Heart left ventricle (tissue), 16 donors: ENCODE data around the gene ACOT4. TPM values are rescaled to one million over a fixed set of nuclear protein-coding genes. Genes with fewer than 3 reads are reported as not detected.
"Not testable (repeated sequence)": the region's sequence is repeated elsewhere in the genome, so short reads cannot be mapped to it uniquely, and the experiment has no call there.

Experiments
- ATAC-seq, 4 donors: fragments of 200-7000 bp; cut with Tn5 transposase; one replicate each; pipeline ENCODE4 v1.9.1; 2020 to 2022; ENCODE audit warnings: moderate library complexity in 4 of 4, mild to moderate bottlenecking in 3 of 4, moderate number of reproducible peaks in 1 of 4
- DNase-seq, 5 donors: peaks; one replicate each; pipeline ENCODE4 v3.0.0-alpha.2; 2020
- H3K27ac ChIP-seq, 12 donors: fragments of 200-600 bp; sonication (generic) in 4 of 12; one replicate each; pipeline versions ENCODE4 v1.5.0 to v1.8.0; 2016 to 2022; ENCODE audit warnings: mild to moderate bottlenecking in 2 of 12
- H3K27me3 ChIP-seq, 9 donors: fragments of 200-600 bp; sonication (generic) in 2 of 9; one replicate each; pipeline versions ENCODE4 v1.5.1 to v1.8.0; 2016 to 2022; ENCODE audit warnings: mild to moderate bottlenecking in 3 of 9
- H3K36me3 ChIP-seq, 9 donors: fragments of 200-600 bp; sonication (generic) in 2 of 9; one replicate each; pipeline versions ENCODE4 v1.5.0 to v1.8.0; 2018 to 2022; ENCODE audit warnings: mild to moderate bottlenecking in 2 of 9
- H3K4me1 ChIP-seq, 12 donors: fragments of 200-600 bp; sonication (generic) in 4 of 12; one replicate each; pipeline versions ENCODE4 v1.5.0 to v1.8.0; 2016 to 2022; ENCODE audit warnings: mild to moderate bottlenecking in 3 of 12
- H3K4me3 ChIP-seq, 12 donors: fragments of 200-600 bp; sonication (generic) in 4 of 12; one replicate each; pipeline versions ENCODE4 v1.5.0 to v1.8.0; 2017 to 2022; ENCODE audit warnings: mild to moderate bottlenecking in 9 of 12, moderate library complexity in 4 of 12
- H3K9me3 ChIP-seq, 12 donors: fragments of 200-600 bp; sonication (generic) in 4 of 12; one replicate each; pipeline versions ENCODE4 v1.5.0 to v1.8.0; 2016 to 2022; ENCODE audit warnings: mild to moderate bottlenecking in 1 of 12
- CTCF ChIP-seq, 12 donors: fragments of 200-600 bp; sonication (generic) in 4 of 12; IDR thresholded peaks; one replicate each; pipeline versions ENCODE4 v1.5.0 to v1.8.0; 2018 to 2022; ENCODE audit warnings: antibody characterized with exemption in 12 of 12, mild to moderate bottlenecking in 5 of 12
- POLR2A ChIP-seq, 2 donors: fragments of 450-650 bp; IDR thresholded peaks; one replicate each; pipeline ENCODE4 v1.6.1; 2017; ENCODE audit warnings: antibody characterized with exemption in 2 of 2, mild to moderate bottlenecking in 2 of 2, moderate library complexity in 2 of 2
- WGBS, 4 donors: extraction: QIAGEN DNeasy Blood & Tissue Kit in 2 of 4; methylation state at CpG; one replicate each; pipeline versions ENCODE4 v1.1.5 to v1.1.7; 2013 to 2018; 5-methylcytosine and 5-hydroxymethylcytosine counted together
- intact Hi-C, 10 donors: fragments of 100-400 bp; cut with DNase I; formaldehyde crosslinking; loops; one replicate each; pipeline versions ENCODE4 v1.11.1 to v1.14.2; 2022
- polyA plus RNA-seq, 2 donors: library from polyadenylated mRNA; stranded (reverse); fragments of 200-250 nt; gene quantifications; one replicate each; pipeline ENCODE4 v1.2.3, GENCODE V29; 2013
- total RNA-seq, 9 donors: library from RNA; depleted of rRNA in 2 of 9; stranded (reverse); fragments of >200 nt in 2 of 9; fragmentation: NEBNext Ultra II Directional in 3 of 9; extraction: Animal tissue kit (Norgen Biotek cat#: 25700) in 3 of 9; gene quantifications; one replicate each; pipeline versions ENCODE4 v1.1.0 to v1.2.4, GENCODE V29; 2016 to 2023
- donor health status: ischemic (EF 13 %, LVEDD 7.1; RV severe dilation, severe dysfunction).
- donor health status: healthy with polysubstance abuse.
- donor health status: DM: no; HTN: yes; CAD: no.
- donor health status: DM: no; HTN: no; CAD: no.
- donor health status: ischemic (EF 25% LVEDD 6.9; RV normal size, moderate dysfunction).
- donor health status: ischemic (EF 25% LVEDD 5.7; RV mildly dilated, moderate dysfunction).
- donor health status: healthy.
- donor health status: DM: yes; HTN: yes; CAD: no.
- donor health status: ischemic (EF 35%, LVEDD 5.7; RV mildly dilated, moderate dysfunction).
- donor health status: nonischemic (EF 11% LVEDD 7.7; RV severe dilation, severe dysfunction).
- donor health status: DM: yes; HTN: yes; CAD: no.
- donor health status: PGD.
- donor health status: ischemic (EF 29% LVEDD 5.4; RV normal size, mild dysfunction).
- donor health status: nonischemic (EF 23%, LVEDD 6.1; RV moderate dilation, normal function).

Gene ACOT4
- total and polyA plus RNA-seq, 11 donors, result 0.27 to 2.4 (median 0.79) TPM

- H3K9me3 ChIP-seq, H3K27me3 ChIP-seq: not testable (repeated sequence)
- Histone ChIP-seq H3K36me3 (peaks cover 0 to 23% (median 18%) of the 10 kb centered on the region in 9 donors), H3K4me3 (peak overlapping the region in 6 of 12 donors; percentile 73 to 87 (median 81)), H3K27ac (peak overlapping the region in 1 of 12 donors; percentile 91), H3K4me1 (peaks cover 0 to 43% (median 25%) of the 10 kb centered on the region in 12 donors)
- 22 to 48% (median 33%) methylated on average over 7 to 8 of the region's 8 CpGs for WGBS, 4 donors
- intact Hi-C loops, result loop anchor here in 3 of 10 donors (5.0 to 10.0 kb wide), 3 partner anchors 34 to 64 kb away; partner anchors contain the start of gene ACOT1 (in 2 of the 3)
- ATAC-seq (peak; percentile 71 to 82 (median 74)), DNase-seq (peak in 4 of 5 donors; percentile 42 to 79 (median 64))
- peak; percentile 51 to 74 (median 63) for TF ChIP-seq CTCF (IDR thresholded peaks at IDR 0.05)
These were observed 20.8 kb upstream of the ACOT4 start for GRCh38 chr14:73570913-73571312.

- not testable (repeated sequence) for ATAC-seq, H3K9me3 ChIP-seq, DNase-seq, H3K27ac ChIP-seq, H3K27me3 ChIP-seq, H3K4me3 ChIP-seq
- Histone ChIP-seq H3K4me1 (peaks cover 0 to 24% (median 15%) of the 10 kb centered on the region in 12 donors), H3K36me3 (peaks cover 0 to 38% (median 20%) of the 10 kb centered on the region in 9 donors)
- WGBS, 4 donors, result 72 to 87% (median 78%) methylated on average over 5 of the region's 5 CpGs
- intact Hi-C loops, result loop anchor here in 3 of 10 donors (5.0 to 10.0 kb wide), 3 partner anchors 36 to 66 kb away; partner anchors contain the start of gene ACOT1 (in 2 of the 3)
These were observed 18.6 kb upstream of the ACOT4 start for GRCh38 chr14:73573034-73573433.

GRCh38 chr14:73573740-73574139 is 17.9 kb upstream of the ACOT4 start:
- H3K27ac ChIP-seq, ATAC-seq, H3K4me3 ChIP-seq, H3K9me3 ChIP-seq, H3K27me3 ChIP-seq, DNase-seq: not testable (repeated sequence)
- peaks cover 0 to 45% (median 24%) of the 10 kb centered on the region in 9 donors for H3K36me3 ChIP-seq
- intact Hi-C loops, result loop anchor here in 3 of 10 donors (5.0 to 10.0 kb wide), 3 partner anchors 36 to 66 kb away; partner anchors contain the start of gene ACOT1 (in 2 of the 3)
- peaks cover 0 to 17% (median 8%) of the 10 kb centered on the region in 12 donors for H3K4me1 ChIP-seq
- 96 to 98% (median 98%) methylated on average over 4 of the region's 4 CpGs for WGBS, 4 donors

- Histone ChIP-seq H3K36me3 (peaks cover 0 to 46% (median 25%) of the 10 kb centered on the region in 9 donors), H3K4me1 (peaks cover 0 to 15% (median 7%) of the 10 kb centered on the region in 12 donors)
- not testable (repeated sequence) for H3K27ac ChIP-seq, H3K9me3 ChIP-seq, H3K27me3 ChIP-seq, DNase-seq, H3K4me3 ChIP-seq, ATAC-seq
- intact Hi-C loops, result loop anchor here in 3 of 10 donors (5.0 to 10.0 kb wide), 3 partner anchors 37 to 67 kb away; partner anchors contain the start of gene ACOT1 (in 2 of the 3)
- WGBS, 4 donors, result 90 to 97% (median 95%) methylated on average over 7 of the region's 7 CpGs
These were observed 17.4 kb upstream of the ACOT4 start for GRCh38 chr14:73574251-73574650.

GRCh38 chr14:73576391-73576790 is 15.3 kb upstream of the ACOT4 start:
- peaks cover 0 to 6% (median 0%) of the 10 kb centered on the region in 12 donors for H3K4me1 ChIP-seq
- ATAC-seq (no peak), DNase-seq (no peak)
- no peaks in the 10 kb centered on the region for H3K9me3 ChIP-seq
- no peak overlapping the region for H3K27ac ChIP-seq
- H3K27me3 ChIP-seq, result no peaks in the 10 kb centered on the region
- TF ChIP-seq POLR2A (IDR thresholded peaks at IDR 0.05) (no peak), CTCF (IDR thresholded peaks at IDR 0.05) (no peak)
- intact Hi-C loops, result loop anchor here in 1 of 10 donors (10.0 kb wide), 1 partner anchor 48 kb away; no protein-coding TSS in a partner anchor
- no peak overlapping the region for H3K4me3 ChIP-seq
- peaks cover 0 to 56% (median 25%) of the 10 kb centered on the region in 9 donors for H3K36me3 ChIP-seq
- WGBS, 4 donors, result 89 to 95% (median 93%) methylated on average over 3 of the region's 3 CpGs

GRCh38 chr14:73577214-73577613 is 14.5 kb upstream of the ACOT4 start:
- not testable (repeated sequence) for DNase-seq, H3K4me3 ChIP-seq, H3K27ac ChIP-seq, H3K4me1 ChIP-seq, H3K9me3 ChIP-seq, H3K27me3 ChIP-seq
- WGBS, 4 donors, result 86 to 98% (median 95%) methylated on average over 1 to 2 of the region's 2 CpGs
- ATAC-seq, result peak; percentile 76 to 95 (median 87)
- peaks cover 0 to 56% (median 25%) of the 10 kb centered on the region in 9 donors for H3K36me3 ChIP-seq
- intact Hi-C loops, result loop anchor here in 1 of 10 donors (10.0 kb wide), 1 partner anchor 48 kb away; no protein-coding TSS in a partner anchor

GRCh38 chr14:73582102-73582979 is 9.3 kb upstream of the ACOT4 start:
- H3K4me1 ChIP-seq, ATAC-seq, DNase-seq, H3K27ac ChIP-seq, intact Hi-C loops, H3K27me3 ChIP-seq, H3K4me3 ChIP-seq, H3K9me3 ChIP-seq: not testable (repeated sequence)
- peaks cover 0 to 36% (median 10%) of the 10 kb centered on the region in 9 donors for H3K36me3 ChIP-seq
- WGBS, 4 donors, result 83 to 90% (median 88%) methylated on average over 6 to 10 of the region's 11 CpGs
